GM21619 (cell line): ENCODE results near the gene MTA1.
A peak's percentile ranks its signal among the peaks of the same experiment; 100 is the strongest.

Experiments used
- ATAC-seq: cut with Tn5 transposase; IDR thresholded peaks from one replicate; pipeline ENCODE4 v1.9.1; 2021; ENCODE audit not compliant: unreplicated experiment

MTA1 gene

DNA sequence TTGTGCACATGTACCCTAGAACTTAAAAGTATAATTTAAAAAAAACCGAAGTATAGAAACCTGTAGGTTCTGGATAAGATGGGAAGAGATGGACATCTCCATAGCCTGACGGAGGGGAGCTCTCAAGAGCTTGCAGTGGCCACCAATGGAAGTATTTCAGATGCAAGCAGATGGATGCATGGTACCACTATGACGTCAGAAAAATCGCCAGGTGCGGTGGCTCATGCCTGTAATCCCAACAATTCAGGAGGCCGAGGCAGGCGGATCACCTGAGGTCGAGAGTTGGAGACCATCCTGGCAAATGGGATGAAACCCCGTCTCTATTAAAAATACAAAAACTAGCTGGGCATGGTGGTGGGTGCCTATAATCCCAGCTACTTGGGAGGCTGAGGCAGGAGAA, 17.9 kb upstream of the MTA1 start:
- no peak for ATAC-seq

- ATAC-seq = no peak
Observed at GRCh38 chr14:105408592-105408991, 11.0 kb upstream of the MTA1 start.

DNA sequence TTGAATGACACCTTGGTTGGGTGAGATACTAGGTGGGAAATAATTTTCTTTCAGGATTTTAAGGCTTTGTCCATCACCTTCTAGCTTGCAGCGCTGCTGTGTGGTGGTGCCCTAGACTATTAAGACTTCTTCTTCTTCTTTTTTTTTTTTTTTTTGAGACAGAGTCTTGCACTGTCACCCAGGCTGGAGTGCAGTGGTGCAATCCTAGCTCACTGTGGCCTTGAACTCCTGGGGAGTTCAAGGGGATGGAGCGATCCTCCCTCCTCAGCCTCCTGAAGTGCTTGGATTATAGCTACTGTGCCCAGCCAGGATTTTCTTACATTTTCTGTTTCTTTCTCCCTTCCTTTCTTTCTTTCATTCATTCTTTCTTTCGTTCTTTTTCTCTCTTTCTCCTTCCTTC, 10.3 kb upstream of the MTA1 start:
- ATAC-seq = no peak

GRCh38 chr14:105410642-105411016, 9.0 kb upstream of the MTA1 start:
- no peak for ATAC-seq

- ATAC-seq = no peak
Observed at GRCh38 chr14:105411017-105411941, 8.3 kb upstream of the MTA1 start.

- no peak for ATAC-seq
Observed at GRCh38 chr14:105411985-105412770, 7.4 kb upstream of the MTA1 start.

DNA sequence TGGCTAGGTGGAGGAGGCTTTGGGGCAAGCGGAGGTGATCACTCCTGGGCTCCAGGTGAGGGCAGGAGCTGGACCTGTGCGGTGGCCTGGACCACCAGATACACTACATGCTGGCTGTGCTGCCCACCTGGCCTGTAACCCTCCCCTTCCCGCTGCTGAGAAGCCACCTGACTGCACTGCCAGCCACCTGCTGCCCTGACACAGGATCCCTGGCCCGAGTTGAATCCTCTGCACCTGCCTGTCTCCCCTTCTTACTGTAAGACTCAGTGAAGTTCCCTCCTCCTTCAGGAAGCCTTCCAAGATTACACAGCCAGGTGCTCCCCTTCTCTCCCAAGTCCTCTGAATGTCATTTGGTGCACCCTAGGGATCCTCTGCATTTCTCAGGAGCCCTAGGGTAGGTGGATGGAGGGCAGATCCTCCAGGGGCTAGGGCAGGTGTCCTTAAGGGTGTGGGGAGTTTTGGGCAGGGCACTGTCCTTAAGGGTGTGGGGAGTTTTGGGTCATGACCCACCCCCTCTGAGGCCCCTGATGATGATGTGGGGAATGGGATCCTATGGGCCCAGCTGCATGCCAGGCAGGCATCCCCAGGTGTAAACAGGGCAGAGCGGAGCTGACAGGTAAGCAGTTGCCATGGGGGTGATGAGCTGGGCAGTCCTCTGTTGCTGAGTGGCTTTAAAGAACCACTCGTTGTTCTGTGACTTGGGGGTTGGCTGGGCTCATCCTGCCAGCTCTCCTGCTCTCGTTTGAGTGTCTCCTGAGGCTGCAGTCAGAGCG, 6.7 kb upstream of the MTA1 start:
- ATAC-seq = no peak

DNA sequence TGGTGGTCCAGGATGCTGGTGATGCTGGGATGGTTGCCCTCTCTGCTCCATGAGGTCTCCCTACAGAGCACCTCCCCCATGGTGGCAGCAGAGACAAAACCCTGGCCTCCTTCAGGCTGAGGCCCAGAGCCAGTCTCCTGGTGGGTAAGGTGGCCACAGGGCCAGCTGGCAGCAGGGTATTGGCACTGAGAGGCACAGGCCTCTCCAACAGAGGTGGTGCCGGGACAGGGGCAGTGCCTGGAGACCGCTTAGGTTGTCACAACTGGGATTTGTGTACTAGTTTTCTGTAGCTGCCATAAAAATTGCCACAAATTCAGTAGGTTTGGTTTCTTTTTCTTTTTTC, 6.1 kb upstream of the MTA1 start:
- no peak for ATAC-seq

DNA sequence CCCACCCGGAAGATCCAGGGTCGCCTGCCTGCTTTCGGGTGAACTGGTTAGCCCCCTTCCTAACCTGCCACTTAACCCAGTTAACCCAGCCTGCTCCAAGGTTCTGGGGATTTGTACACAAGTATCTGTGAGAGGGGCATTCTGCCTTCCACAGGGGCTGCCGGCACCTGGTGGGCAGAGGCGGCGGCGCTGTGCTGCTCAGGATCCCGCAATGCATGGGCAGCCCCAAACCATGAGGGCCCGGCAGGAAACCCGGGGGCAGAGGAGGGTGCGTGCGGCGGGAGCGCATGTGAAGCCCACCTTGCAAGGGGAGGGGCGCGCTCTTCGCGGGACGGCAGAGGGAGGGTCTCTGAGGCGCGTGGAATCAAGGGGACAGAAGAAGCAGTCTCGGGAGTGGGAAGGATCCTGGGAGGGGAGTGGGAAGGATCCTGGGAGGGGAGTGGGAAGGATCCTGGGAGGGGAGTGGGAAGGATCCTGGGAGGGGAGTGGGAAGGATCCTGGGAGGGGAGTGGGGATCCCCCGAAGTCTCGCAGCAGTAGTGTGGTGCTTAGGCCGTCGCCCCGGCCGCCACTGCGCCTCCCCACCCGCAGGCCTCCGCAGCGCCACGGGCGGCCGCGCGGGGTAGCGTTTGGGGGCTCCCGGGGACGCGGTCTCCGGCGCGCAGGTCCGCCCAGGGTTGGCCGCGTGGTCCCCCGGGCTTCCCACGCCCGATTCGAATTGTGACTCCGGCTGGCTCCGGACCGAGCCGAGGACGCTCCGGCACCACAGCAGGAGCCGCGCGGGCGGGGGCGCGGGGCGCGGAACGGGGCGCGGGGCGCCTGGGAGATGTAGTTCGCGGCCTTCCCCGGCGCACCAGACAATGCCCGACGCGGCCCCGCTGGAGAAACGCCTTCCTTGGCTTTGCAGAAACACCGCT, 4.9 kb upstream of the MTA1 start:
- ATAC-seq = peak; percentile 48

GRCh38 chr14:105415481-105416428, 3.9 kb upstream of the MTA1 start:
- no peak for ATAC-seq

DNA sequence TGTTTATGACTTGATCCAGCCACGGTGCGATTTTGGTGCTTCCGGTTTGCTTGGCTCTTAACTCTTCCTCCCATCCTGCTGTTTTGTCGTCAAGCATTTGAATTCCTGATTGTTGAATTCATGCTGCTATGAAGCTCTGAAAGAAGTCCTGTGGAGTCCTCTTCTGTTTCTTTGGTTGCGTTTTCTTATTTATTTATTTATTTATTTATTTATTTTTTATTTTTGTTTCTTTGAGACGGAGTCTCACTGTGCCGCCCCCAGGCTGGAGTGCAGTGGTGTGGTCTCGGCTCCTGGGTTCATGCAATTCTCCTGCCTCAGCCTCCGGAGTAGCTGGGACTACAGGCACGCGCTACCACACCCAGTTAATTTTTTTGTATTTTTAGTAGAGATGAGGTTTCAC, 3.0 kb upstream of the MTA1 start:
- no peak for ATAC-seq

DNA sequence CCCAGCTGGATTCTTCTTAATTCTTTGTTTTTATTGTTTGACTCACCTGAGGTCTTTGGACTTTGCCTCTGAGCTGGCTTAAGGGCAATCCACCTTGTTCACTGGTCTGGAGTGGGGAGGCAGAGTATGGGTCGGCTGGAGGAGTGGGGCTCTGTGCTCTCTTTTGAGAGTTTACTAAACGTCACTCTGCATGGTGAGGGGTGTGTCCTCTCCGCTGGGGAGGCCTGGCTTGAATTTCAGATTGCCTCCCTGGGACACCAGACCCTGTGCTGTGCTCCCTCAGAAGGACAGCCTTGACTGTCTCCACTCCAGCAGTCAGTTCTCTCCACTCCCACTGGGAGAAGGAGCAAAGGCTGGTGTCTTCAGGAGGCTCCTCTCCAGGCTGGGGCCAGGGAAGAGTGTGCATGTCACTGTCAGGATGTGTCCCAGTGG, 1.9 kb upstream of the MTA1 start:
- no peak for ATAC-seq

DNA sequence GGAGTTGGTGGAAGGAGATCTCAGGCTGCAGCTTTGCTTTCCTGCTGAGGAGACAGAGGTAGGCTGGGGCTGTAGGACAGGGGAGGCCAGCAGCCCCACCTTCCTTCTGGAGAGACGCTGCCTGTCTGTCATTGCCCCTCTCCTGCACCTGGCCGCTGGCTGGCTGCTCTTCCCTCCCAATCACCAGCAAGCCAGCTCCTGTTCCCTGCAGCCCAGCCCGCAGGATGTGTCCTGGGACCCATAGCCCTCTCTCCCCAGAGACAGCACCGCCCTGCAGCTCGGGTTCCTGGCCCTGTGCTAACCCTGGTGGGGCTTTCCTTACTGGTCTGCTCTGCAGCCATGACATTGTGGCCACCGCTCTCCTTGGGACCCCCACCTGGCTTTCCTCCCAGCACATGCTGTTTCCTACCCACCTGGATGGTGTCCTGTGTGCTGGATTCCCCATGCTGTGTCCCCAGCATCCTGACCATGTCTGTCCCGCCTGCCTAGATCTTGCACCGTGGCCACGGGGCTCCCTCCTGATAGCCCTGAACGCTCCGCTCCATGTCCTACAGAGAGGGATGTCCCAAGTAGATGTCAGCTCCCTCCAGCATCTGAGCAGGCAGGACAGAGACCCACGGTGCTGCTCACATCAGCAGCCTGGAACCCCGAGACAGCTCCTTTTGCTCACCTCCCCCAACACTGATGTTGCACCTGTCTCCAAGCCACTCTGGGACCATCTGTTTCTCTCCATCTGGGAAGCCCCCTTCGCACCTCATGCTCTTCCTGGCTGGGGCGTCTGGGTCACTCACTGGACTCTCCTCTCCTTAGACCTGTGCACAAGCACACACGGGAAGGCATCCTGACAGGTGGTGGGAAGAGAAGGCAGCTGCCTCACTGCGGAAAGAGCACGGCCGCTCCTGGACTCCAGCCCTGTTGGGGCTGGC, 1.1 kb upstream of the MTA1 start:
- ATAC-seq = no peak

GRCh38 chr14:105420101-105420973, 710 bp downstream of the MTA1 start:
- ATAC-seq = no peak

DNA sequence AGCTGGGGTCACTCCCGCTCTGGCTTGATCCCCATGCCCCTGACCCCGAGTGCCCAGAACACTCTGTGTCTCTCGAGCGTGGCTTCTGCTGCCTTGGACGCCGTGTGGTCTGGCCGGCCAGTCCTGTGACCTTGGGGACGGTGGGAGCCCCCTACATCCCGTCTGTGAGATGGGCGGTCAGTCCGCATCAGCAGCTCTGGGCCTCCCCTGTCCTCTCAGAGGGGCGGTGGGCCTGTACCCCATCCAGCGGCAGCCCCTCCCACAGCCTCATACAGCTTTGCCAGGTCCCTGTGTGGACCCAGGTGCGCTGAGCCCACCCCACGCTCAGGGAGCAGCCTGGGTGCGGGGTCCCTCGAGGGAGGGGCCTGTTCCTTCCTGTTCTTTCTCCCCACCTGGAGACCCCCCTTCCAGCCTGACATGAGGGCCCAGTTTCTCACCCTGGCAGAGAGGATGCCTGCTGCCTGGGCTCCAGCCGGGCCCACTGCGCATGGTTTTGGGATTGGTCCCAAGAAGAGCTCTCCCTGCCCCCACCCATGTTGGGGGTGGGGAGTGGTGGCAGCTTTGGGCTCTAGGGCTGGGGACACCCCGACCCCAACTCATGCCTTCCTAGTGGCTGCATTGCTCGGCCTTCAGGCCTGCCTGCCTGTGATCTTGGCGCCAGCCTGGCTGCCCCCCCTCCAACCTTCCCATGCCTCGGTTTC, 1.5 kb downstream of the MTA1 start:
- no peak for ATAC-seq

GRCh38 chr14:105421723-105422615, 2.3 kb downstream of the MTA1 start:
- ATAC-seq = no peak
